T-helper 2 cell (primary cell): ENCODE results near the gene PSMD11.
"Not testable (repeated sequence)": the region's sequence is repeated elsewhere in the genome, so short reads cannot be mapped to it uniquely, and the experiment has no call there.

Experiments used
- DNase-seq, 5 experiments: peaks; one replicate each; pipeline versions ENCODE4 v3.0.0 to v3.0.0-alpha.2; 2012 to 2022
- total RNA-seq, 2 donors: gene quantifications; one replicate each; lab custom pipeline; 2026; lab: John Stamatoyannopoulos, UW

The PSMD11 gene
- 70.1 to 75.8 reads per million in 2 donors for total RNA-seq

DNA sequence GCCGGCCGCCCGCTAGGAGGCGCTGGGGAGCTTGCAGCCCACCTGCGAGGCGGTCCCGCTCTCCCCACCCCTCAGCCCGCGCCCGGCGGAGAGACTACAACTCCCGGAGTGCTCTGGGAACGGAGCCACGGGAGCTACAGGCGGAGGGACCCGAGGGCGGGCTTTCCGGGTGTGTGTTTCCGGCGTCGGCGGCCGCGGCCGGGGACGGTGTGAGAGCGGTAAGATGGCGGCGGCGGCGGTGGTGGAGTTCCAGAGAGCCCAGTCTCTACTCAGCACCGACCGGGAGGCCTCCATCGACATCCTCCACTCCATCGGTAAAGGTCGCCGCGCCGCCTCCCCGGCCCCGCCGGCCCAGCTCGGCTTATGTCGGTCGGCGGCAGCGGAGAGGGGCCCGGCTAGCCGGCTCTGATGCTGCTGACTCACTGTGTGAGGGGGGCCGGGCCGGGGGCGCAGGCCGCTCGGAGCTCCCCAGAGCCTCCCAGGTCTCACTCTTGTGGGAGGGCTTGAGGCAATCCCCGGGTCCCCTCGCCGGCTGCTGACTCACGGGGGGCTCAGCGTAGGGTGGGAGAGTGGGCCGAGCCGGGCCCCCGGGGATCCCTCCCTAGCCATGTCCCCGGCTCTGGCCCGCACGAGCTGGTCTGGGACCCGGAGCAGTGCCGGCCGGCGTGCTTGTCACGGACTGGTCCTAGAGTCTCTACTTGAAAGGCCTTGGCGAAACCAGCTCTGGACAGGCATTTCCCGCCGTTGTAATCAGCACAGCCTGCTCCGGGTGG is at the start of gene PSMD11:
TSS of gene PSMD11 (plus strand) at position 210 of the 773 bp plus-strand sequence. CDS start at position 224, 14 bp downstream.
- DNase-seq = peak; percentile 97 to 99 (median 99)

- DNase-seq = no peak
These were observed 48.0 kb upstream of the PSMD11 start for GRCh38 chr17:32396343-32396742.

DNA sequence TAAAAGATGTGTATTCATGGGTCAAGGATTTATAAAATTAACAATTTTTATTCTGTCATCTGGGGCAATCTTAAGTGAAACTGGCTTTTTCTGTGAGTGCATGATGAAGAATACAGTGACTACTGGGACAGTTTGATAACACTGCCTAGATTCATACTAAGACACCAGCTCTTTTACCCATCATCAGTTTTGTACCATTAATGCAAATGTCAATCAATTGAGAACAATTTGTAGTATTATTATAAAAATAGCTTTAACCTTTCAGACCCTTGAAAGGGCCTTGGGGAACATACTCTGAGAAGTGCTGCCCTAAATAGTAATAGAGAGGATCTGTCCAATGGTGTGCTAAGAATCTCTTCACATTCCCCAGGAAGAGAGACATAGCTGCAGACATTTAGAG is 45.4 kb upstream of the PSMD11 start:
- no peak for DNase-seq

DNA sequence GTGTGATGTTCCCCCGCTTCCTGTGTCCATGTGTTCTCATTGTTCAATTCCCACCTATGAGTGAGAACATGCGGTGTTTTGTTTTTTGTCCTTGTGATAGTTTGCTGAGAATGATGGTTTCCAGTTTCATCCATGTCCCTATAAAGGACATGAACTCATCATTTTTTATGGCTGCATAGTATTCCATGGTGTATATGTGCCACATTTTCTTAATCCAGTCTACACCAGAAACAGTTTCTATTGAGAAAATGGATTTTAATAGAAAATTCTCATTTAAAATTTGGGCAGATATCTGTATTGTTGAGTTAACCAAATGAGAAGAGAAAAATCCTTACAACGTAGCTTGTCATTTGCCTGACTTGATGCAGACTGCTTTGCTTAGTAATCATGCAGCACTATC is 34.2 kb upstream of the PSMD11 start:
- DNase-seq = not testable (repeated sequence)

- DNase-seq = no peak
These were observed 17.4 kb upstream of the PSMD11 start for GRCh38 chr17:32426894-32427293.

GRCh38 chr17:32429598-32429997 is 14.7 kb upstream of the PSMD11 start:
- no peak for DNase-seq

DNA sequence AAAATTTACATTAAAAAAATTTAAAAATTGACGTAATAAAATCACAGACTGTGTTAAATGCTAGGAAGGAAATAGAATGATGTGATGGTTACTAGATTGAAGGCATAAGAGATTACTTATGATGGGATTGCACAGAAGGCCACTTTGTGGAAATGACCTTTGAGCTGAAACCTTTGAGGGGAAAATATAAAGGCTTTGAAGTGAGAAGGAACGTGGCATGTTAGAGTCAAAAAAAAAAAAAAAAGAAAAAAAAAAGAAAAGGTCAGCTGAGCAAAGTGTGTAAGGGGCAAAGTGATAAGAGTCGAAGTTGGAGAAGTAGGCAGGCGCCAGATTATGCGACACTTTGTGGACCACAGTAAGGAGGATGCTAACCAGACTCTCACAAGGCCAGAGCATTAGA is 3.6 kb upstream of the PSMD11 start:
- no peak for DNase-seq

DNA sequence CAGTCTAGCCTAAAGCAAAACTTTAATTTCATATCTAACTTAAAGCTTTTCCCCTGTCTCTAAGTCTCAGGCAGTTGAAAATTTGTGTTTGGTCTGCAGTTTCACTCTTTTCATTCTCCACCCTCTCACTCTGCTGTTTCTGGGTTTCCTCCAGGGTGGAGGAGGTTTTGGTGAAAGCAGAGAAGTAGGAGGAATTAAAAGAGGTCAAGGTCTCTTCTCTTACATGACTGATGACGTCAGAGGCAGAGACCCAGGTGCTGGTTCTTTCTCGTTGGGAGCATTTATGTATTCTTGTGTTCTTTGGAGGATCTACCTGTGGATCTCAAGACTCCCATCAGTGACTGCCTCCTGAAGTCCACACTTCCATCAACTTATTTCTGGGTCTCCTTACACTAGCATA is 2.4 kb upstream of the PSMD11 start:
- no peak for DNase-seq

GRCh38 chr17:32443827-32444300 is 446 bp upstream of the PSMD11 start:
- no peak for DNase-seq

- DNase-seq = peak in 2 of 5 experiments; percentile 19 to 24
These were observed 735 bp downstream of the PSMD11 start for GRCh38 chr17:32445074-32445415.

GRCh38 chr17:32445497-32445896 is 1.2 kb downstream of the PSMD11 start:
- DNase-seq = peak in 1 of 5 experiments; percentile 13

- peak in 1 of 5 experiments; percentile 40 for DNase-seq
These were observed 1.7 kb downstream of the PSMD11 start for GRCh38 chr17:32445971-32446370.

DNA sequence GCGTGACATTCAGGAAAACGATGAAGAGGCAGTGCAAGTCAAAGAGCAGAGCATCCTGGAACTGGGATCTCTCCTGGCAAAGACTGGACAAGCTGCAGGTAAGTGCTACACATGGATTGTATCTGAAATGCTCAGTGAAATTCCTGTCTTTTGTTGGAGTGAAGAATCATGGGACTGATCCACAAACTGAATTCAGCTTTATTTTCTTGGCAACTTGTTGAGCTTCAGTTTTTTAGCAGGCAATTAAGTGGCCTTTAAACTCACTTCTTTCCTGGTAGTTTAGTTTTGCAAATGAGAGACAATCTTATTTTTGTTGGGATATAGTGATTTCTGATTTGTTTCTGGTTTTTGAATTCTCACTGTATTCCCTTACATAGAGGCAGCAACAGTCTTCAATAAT is 2.6 kb downstream of the PSMD11 start:
- no peak for DNase-seq

- no peak for DNase-seq
These were observed 5.7 kb downstream of the PSMD11 start for GRCh38 chr17:32449963-32450362.

GRCh38 chr17:32450379-32450778 is 6.1 kb downstream of the PSMD11 start:
- not testable (repeated sequence) for DNase-seq

DNA sequence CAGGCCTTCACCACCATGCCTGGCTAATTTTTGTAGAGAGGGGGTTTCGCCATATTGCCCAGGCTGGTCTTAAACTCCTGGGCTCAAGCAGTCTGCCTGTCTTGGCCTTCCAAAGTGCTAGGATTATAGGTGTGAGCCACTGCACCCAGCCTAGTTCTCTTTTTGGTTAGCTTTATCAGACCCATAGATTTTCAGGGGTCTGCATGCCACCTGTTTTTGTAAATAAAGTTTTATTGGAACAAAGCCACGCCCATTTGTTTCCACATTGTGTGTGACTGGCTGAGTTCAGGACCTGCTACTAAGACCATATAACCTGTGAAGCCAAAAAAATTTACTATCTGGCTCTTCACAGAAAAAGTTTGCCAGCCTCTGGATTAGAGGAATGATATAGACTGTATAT is 7.6 kb downstream of the PSMD11 start:
- no peak for DNase-seq

- no peak for DNase-seq
These were observed 8.0 kb downstream of the PSMD11 start for GRCh38 chr17:32452281-32452680.

DNA sequence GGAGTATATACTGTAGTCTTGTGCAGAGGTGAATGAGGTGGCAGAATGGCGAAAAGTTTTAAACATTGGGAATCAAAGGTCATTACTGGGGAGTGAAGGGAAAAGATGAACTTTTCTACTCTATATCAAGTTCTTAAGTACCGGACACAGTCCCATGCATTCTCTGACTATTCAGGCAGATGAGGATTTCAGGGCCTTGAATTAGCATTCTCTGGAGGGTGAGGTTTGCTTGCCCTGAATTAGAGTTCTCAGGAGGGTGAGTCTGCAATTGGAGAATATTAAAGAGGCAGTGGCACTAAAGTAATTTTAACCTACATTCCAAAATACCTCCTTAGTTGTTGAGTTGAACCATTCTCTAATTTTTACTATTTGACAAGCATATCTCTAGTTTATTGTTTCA is 9.1 kb downstream of the PSMD11 start:
- no peak for DNase-seq

GRCh38 chr17:32458371-32458770 is 14.1 kb downstream of the PSMD11 start:
- DNase-seq = peak in 1 of 5 experiments; percentile 21

GRCh38 chr17:32460054-32460453 is 15.7 kb downstream of the PSMD11 start:
- DNase-seq = no peak

DNA sequence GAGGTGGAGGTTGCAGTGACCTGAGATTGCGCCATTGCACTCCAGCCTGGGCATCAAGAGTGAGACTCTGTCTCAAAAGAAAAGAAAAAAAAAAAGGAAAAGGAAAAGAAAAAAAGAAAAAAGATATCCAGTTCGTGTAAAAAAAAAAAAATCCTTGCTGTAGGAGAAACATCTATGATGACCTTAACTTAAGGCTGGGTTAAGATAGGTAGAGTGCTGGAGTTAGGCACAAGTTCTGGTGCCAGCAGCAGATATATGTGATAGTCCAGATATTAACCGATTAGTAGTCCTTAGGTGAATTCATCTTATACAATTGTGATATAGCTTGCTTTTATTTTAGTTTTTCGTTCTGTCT is 17.2 kb downstream of the PSMD11 start:
- no peak for DNase-seq

DNA sequence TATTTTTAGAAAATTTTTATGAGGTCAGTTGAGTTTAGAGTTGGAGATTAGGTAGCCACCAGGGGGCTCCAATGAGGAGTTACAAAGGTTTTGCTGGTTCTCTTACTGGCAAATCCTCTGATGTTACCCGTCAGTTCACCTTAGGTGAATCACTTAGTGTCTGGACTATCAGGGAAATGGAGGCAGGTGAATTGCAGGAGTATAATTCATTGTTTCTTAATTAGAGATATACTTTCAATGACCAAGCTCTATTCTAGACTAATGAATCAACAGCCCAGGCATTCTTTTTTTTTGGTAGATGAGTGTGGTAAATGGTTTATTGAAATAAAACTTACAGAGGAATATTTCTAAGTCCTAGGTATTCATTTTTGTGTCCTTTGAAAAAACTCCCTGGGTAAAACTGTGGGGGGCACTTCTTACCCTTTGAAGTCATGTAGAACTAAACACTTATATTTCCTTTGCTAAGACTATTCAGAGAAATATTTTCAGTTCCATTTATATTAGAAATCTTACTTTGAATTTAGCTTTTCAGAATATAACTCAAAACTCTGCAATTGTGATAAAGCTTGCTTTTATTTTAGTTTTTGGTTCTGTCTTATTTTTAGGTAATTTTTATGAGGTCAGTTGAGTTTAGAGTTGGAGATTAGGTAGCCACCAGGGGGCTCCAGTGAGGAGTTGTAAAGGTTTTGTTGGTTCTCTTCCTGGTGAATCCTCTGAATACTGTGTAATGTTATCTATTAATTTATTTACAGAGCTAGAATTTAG is 17.7 kb downstream of the PSMD11 start:
- peak in 4 of 5 experiments; percentile 32 to 74 (median 48) for DNase-seq

- DNase-seq = no peak
These were observed 19.0 kb downstream of the PSMD11 start for GRCh38 chr17:32463304-32463703.

GRCh38 chr17:32464374-32464773 is 20.1 kb downstream of the PSMD11 start:
- DNase-seq = no peak
